H1 (cell line): ENCODE data around the gene PIM2. TPM values are rescaled to one million over a fixed set of nuclear protein-coding genes. Genes with fewer than 3 reads are reported as not detected.
"Not testable (repeated sequence)": the region's sequence is repeated elsewhere in the genome, so short reads cannot be mapped to it uniquely, and the experiment has no call there.

Experiments used
- CTCF ChIA-PET: fragments of 300-600 bp; sonication (Branson Sonifier 250); formaldehyde crosslinking; loops from one replicate; lab custom pipeline; 2021; ENCODE audit not compliant: partially characterized antibody; lab: Charles Lee
- POLR2A ChIA-PET: fragments of 300-600 bp; sonication (Branson Sonifier 250); formaldehyde crosslinking; loops from one replicate; lab custom pipeline; 2021; ENCODE audit warnings: inconsistent platforms; ENCODE audit not compliant: partially characterized antibody; lab: Charles Lee
- DNase-seq, 2 experiments: peaks; one replicate each; pipeline versions ENCODE4 v3.0.0 to v3.0.0-alpha.2; 2010 to 2022; ENCODE audit warnings: low spot score in 2 of 2, low read depth in 1 of 2, mixed read lengths in 1 of 2
- FAIRE-seq: peaks from 2 replicates; lab custom pipeline; 2011; peaks lifted over from hg19 to GRCh38; lab: Jason Lieb, UNC
- H2AFZ ChIP-seq: 2 replicates; pipeline ENCODE4 v1.8.1; 2012; ENCODE audit warnings: low read length, inconsistent platforms
- H2AK5ac ChIP-seq: 2 replicates; pipeline ENCODE4 v1.6.1; 2013; ENCODE audit warnings: low read depth, low read length
- H2BK120ac ChIP-seq: replicated peaks from 2 replicates; pipeline ENCODE3; 2013; ENCODE audit warnings: low read depth, low read length, inconsistent platforms
- H2BK12ac ChIP-seq: 2 replicates; pipeline ENCODE4 v1.6.1; 2013; ENCODE audit warnings: low read depth, low read length
- H2BK15ac ChIP-seq: 2 replicates; pipeline ENCODE4 v1.6.1; 2013; ENCODE audit warnings: low read length
- H2BK20ac ChIP-seq: 2 replicates; pipeline ENCODE4 v1.6.1; 2013; ENCODE audit warnings: low read length
- H2BK5ac ChIP-seq: 2 replicates; pipeline ENCODE4 v1.6.1; 2013; ENCODE audit warnings: low read depth, low read length
- H3K14ac ChIP-seq: 2 replicates; pipeline ENCODE4 v1.6.1; 2013; ENCODE audit warnings: inconsistent platforms; ENCODE audit not compliant: insufficient read length
- H3K18ac ChIP-seq: 2 replicates; pipeline ENCODE4 v1.6.1; 2013; ENCODE audit warnings: low read length; ENCODE audit errors: extremely low read depth
- H3K23ac ChIP-seq: 2 replicates; pipeline ENCODE4 v1.6.1; 2013; ENCODE audit warnings: inconsistent platforms; ENCODE audit not compliant: insufficient read length
- H3K23me2 ChIP-seq: 2 replicates; pipeline ENCODE4 v1.6.1; 2013; ENCODE audit warnings: low read depth, low read length
- H3K27ac ChIP-seq: 2 replicates; pipeline ENCODE4 v1.6.1; 2011; ENCODE audit warnings: low read depth, low read length, inconsistent platforms
- H3K27me3 ChIP-seq, 4 experiments: replicated peaks in 1 of 4; 1 replicate in 1 of 4; 2 replicates in 3 of 4; pipeline versions ENCODE4 v1.6.1 to v1.8.1; 2011 to 2013; ENCODE audit warnings: low read length in 3 of 4, mild to moderate bottlenecking in 3 of 4, inconsistent platforms in 2 of 4, mixed read lengths in 2 of 4, moderate library complexity in 1 of 4; ENCODE audit not compliant: control insufficient read depth in 3 of 4, insufficient read depth in 3 of 4; ENCODE audit errors: extremely low read depth in 1 of 4
- H3K36me3 ChIP-seq, 4 experiments: 2 replicates each; pipeline versions ENCODE4 v1.6.1 to v1.8.1; 2011 to 2013; ENCODE audit warnings: mild to moderate bottlenecking in 4 of 4, low read length in 3 of 4, moderate library complexity in 2 of 4, control low read depth in 1 of 4, inconsistent platforms in 1 of 4; ENCODE audit not compliant: insufficient read depth in 4 of 4, control insufficient read depth in 2 of 4
- H3K4ac ChIP-seq: replicated peaks from 2 replicates; pipeline ENCODE3; 2013; ENCODE audit warnings: low read length, low read depth, mixed read lengths, inconsistent platforms; ENCODE audit not compliant: insufficient read length
- H3K4me1 ChIP-seq, 4 experiments: replicated peaks in 1 of 4; 1 replicate in 1 of 4; 2 replicates in 3 of 4; pipeline versions ENCODE4 v1.6.1 to v1.8.1; 2011 to 2013; ENCODE audit warnings: low read length in 3 of 4, inconsistent platforms in 2 of 4, mixed read lengths in 1 of 4; ENCODE audit not compliant: insufficient read depth in 4 of 4, control insufficient read depth in 3 of 4
- H3K4me2 ChIP-seq, 2 experiments: 2 replicates each; pipeline versions ENCODE4 v1.6.1 to v1.8.1; 2011 to 2013; ENCODE audit warnings: low read depth in 2 of 2, low read length in 2 of 2, control low read depth in 1 of 2, inconsistent platforms in 1 of 2, mild to moderate bottlenecking in 1 of 2; ENCODE audit not compliant: insufficient read depth in 1 of 2
- H3K4me3 ChIP-seq, 4 experiments: fragments of 200-600, 300-600 bp in 1 of 4; sonication (generic), shearing (Covaris generic), sonication (Bioruptor Twin) in 1 of 4; 2 replicates each; pipeline versions ENCODE4 v1.5.1 to v1.8.1; 2011 to 2016; ENCODE audit warnings: low read length in 4 of 4, low read depth in 3 of 4, control low read depth in 2 of 4, inconsistent platforms in 2 of 4, mild to moderate bottlenecking in 2 of 4, mixed read lengths in 1 of 4, moderate library complexity in 1 of 4; ENCODE audit not compliant: insufficient read depth in 2 of 4; ENCODE audit errors: extremely low read depth in 1 of 4
- H3K56ac ChIP-seq: replicated peaks from 2 replicates; pipeline ENCODE3; 2013; ENCODE audit warnings: low read depth, mild to moderate bottlenecking, mixed read lengths, low read length, inconsistent platforms; ENCODE audit not compliant: insufficient read length
- H3K79me1 ChIP-seq: 2 replicates; pipeline ENCODE4 v1.6.1; 2013; ENCODE audit warnings: low read depth, low read length, control low read depth
- H3K79me2 ChIP-seq, 2 experiments: 2 replicates each; pipeline versions ENCODE4 v1.6.1 to v1.8.1; 2012 to 2013; ENCODE audit warnings: low read length in 2 of 2, mild to moderate bottlenecking in 2 of 2, inconsistent platforms in 1 of 2; ENCODE audit not compliant: insufficient read depth in 2 of 2, control insufficient read depth in 1 of 2
- H3K9ac ChIP-seq, 4 experiments: replicated peaks in 1 of 4; 1 replicate in 1 of 4; 2 replicates in 3 of 4; pipeline versions ENCODE4 v1.6.1 to v1.8.1; 2011 to 2013; ENCODE audit warnings: low read depth in 3 of 4, low read length in 3 of 4, control low read depth in 2 of 4, mild to moderate bottlenecking in 2 of 4, moderate library complexity in 2 of 4, inconsistent platforms in 1 of 4; ENCODE audit errors: extremely low read depth in 1 of 4
- H3K9me3 ChIP-seq, 2 experiments: 2 replicates each; pipeline versions ENCODE4 v1.6.1 to v1.8.1; 2012 to 2013; ENCODE audit warnings: mild to moderate bottlenecking in 2 of 2, moderate library complexity in 2 of 2, control low read depth in 1 of 2, inconsistent platforms in 1 of 2, low read depth in 1 of 2, low read length in 1 of 2, mixed read lengths in 1 of 2; ENCODE audit not compliant: insufficient read depth in 2 of 2
- H4K20me1 ChIP-seq, 2 experiments: replicated peaks in 1 of 2; 2 replicates each; pipeline versions ENCODE3 to v1.8.1; 2011 to 2013; ENCODE audit warnings: inconsistent platforms in 2 of 2, low read length in 2 of 2, mild to moderate bottlenecking in 1 of 2; ENCODE audit not compliant: insufficient read depth in 2 of 2, control insufficient read depth in 1 of 2
- H4K5ac ChIP-seq: 2 replicates; pipeline ENCODE4 v1.6.1; 2013; ENCODE audit warnings: low read length, low read depth, mixed read lengths, inconsistent platforms; ENCODE audit not compliant: insufficient read length
- H4K8ac ChIP-seq: 2 replicates; pipeline ENCODE4 v1.8.0; 2013; ENCODE audit warnings: mild to moderate bottlenecking, moderate library complexity, low read length, inconsistent platforms; ENCODE audit not compliant: insufficient read depth; ENCODE audit errors: extremely low read depth
- H4K91ac ChIP-seq: replicated peaks from 2 replicates; pipeline ENCODE3; 2013; ENCODE audit warnings: low read length, mixed read lengths, inconsistent platforms; ENCODE audit not compliant: insufficient read length
- WGBS, 2 experiments: shearing (Covaris generic) in 1 of 2; methylation state at CpG; one replicate each; pipeline versions ENCODE4 v1.1.6 to v1.1.7; 2013 to 2015; ENCODE audit warnings: low lambda C conversion rate in 2 of 2, mixed read lengths in 2 of 2, inconsistent platforms in 1 of 2, low coverage in 1 of 2, missing lambda C conversion rate in 1 of 2; ENCODE audit not compliant: insufficient replicate concordance in 2 of 2, insufficient coverage in 1 of 2, insufficient read length in 1 of 2; ENCODE audit errors: extremely low coverage in 1 of 2, missing lambda C conversion rate in 1 of 2; 5-methylcytosine and 5-hydroxymethylcytosine counted together
- polyA plus RNA-seq, 7 experiments: library from polyadenylated mRNA; depleted of rRNA in 3 of 7; stranded (reverse) in 5 of 7; unstranded in 2 of 7; fragments of >200 nt in 5 of 7; fragments of 200-250 nt in 2 of 7; gene quantifications; 1 replicate in 5 of 7; 2 replicates in 1 of 7; 4 replicates in 1 of 7; pipeline versions ENCODE4 v1.2.1 to v1.2.3, GENCODE V29; 2011 to 2013; ENCODE audit warnings: missing spikeins in 2 of 7, mixed read lengths in 2 of 7
- total RNA-seq: library from RNA; stranded (reverse); fragmentation: NEBNext Ultra II Directional; extraction: Animal tissue kit (Norgen Biotek cat#: 25700); gene quantifications from 2 replicates; pipeline ENCODE4 v1.2.1, GENCODE V29; 2021

Gene PIM2
- total and polyA plus RNA-seq, 2 of the 8 experiments (the other 6 are each of a cell fraction or from before 2014, with no cell fraction given): 180 to 203 TPM

DNA sequence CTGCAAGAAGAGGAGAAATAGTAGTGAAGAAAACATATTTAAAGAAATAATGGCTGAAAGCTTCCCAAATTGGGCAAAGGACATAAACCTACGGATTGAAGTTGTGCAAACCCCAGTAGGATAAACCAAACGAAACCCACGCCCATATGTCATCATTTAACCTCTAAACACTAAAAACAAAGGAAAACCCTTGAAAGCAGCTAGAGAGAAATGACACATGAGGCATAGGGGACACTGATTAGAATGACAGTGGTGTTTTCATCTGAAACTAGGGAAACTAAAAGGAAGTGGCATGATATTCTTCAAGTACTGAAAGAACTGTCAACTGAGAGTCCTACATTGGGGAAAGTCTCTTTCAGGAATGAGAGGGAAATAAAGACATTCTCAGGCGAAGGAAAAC is 41.9 kb downstream of the PIM2 start:
- H3K18ac ChIP-seq, CTCF ChIA-PET, H4K8ac ChIP-seq, H4K20me1 ChIP-seq, H2BK5ac ChIP-seq, H3K4me2 ChIP-seq, H4K91ac ChIP-seq, H3K56ac ChIP-seq, H3K23me2 ChIP-seq, DNase-seq, H2BK12ac ChIP-seq, H3K27me3 ChIP-seq, H4K5ac ChIP-seq, H2BK20ac ChIP-seq, H2BK15ac ChIP-seq, H3K4ac ChIP-seq, H2BK120ac ChIP-seq, H3K4me3 ChIP-seq, H2AFZ ChIP-seq, H3K27ac ChIP-seq, H3K4me1 ChIP-seq, H3K9ac ChIP-seq, H3K36me3 ChIP-seq, H3K79me2 ChIP-seq, H3K79me1 ChIP-seq, H3K14ac ChIP-seq, H3K23ac ChIP-seq, H2AK5ac ChIP-seq, H3K9me3 ChIP-seq: not testable (repeated sequence)
- peak; percentile 65 for FAIRE-seq
- POLR2A ChIA-PET: interaction anchor here (0.6 to 1.6 kb wide), 3 partner anchors 10 to 33 kb away, joined by 3 to 4 read pairs (median 3); no protein-coding TSS in a partner anchor
- WGBS, 2 experiments: 60% methylated on average over 3 of the region's 4 CpGs; no CpG with 5 or more reads in 1 of the 2 experiments

DNA sequence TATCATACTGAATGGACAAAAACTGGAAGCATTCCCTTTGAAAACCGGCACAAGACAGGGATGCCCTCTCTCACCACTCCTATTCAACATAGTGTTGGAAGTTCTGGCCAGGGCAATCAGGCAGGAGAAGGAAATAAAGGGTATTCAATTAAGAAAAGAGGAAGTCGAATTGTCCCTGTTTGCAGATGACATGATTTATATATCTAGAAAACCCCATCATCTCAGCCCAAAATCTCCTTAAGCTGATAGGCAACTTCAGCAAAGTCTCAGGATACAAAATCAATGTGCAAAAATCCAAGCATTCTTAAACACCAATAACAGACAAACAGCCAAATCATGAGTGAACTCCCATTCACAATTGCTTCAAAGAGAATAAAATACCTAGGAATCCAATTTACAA is 46.8 kb downstream of the PIM2 start:
- H3K4me3 ChIP-seq, CTCF ChIA-PET, H3K9ac ChIP-seq, H2AFZ ChIP-seq, H3K4me2 ChIP-seq, FAIRE-seq, H3K36me3 ChIP-seq, H3K14ac ChIP-seq, H3K23ac ChIP-seq, H2AK5ac ChIP-seq, POLR2A ChIA-PET, H3K79me1 ChIP-seq, H2BK5ac ChIP-seq, H3K27me3 ChIP-seq, H4K20me1 ChIP-seq, H3K56ac ChIP-seq, H3K27ac ChIP-seq, H3K4me1 ChIP-seq, H4K8ac ChIP-seq, H3K18ac ChIP-seq, H2BK20ac ChIP-seq, H2BK12ac ChIP-seq, H2BK15ac ChIP-seq, H3K9me3 ChIP-seq, H3K79me2 ChIP-seq, H3K4ac ChIP-seq, H4K5ac ChIP-seq, DNase-seq, H3K23me2 ChIP-seq, H4K91ac ChIP-seq, H2BK120ac ChIP-seq: not testable (repeated sequence)
- WGBS, 2 experiments: no CpG with 5 or more reads among the region's 2 CpGs
